Measurements from ENCODE around the gene HSD17B8.

The HSD17B8 gene

DNA sequence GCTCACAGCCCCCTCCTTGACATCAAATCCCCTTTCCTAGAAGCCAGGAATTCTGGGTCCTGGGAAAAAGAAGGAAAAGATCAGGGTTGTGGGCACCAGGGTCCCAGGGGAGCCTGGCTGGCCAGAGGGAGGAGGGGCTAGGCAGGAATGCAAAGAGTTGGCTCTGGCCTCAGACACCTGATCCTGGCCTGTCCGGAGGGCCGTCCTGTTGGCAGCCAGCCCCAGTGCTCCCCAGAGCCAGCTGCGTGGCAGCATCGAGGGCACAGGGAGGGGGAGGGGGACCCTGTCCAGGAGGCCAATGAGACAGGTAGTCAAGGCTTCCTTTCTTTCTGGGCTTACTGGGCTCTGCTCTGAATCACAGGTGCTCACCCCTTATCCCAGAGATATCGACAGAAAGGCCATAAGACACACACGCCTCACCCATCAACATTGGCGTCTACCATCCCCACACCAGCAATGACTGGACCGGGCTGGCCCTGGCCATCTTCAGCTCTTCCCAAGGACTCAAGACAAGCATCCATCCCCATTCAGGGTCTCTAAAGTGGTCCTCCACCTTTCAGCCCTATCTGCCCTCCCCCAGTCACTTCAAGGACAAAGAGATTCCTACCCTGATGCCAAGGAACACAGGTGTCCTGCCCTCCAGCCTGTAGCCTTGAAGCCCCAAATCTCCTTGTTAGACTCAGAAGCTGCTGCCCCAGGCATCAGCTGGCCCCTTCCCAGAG, 12.9 kb upstream of the HSD17B8 start:
- no peak for DNase-seq (ENCODE audit: low read depth in 3 of 3)

DNA sequence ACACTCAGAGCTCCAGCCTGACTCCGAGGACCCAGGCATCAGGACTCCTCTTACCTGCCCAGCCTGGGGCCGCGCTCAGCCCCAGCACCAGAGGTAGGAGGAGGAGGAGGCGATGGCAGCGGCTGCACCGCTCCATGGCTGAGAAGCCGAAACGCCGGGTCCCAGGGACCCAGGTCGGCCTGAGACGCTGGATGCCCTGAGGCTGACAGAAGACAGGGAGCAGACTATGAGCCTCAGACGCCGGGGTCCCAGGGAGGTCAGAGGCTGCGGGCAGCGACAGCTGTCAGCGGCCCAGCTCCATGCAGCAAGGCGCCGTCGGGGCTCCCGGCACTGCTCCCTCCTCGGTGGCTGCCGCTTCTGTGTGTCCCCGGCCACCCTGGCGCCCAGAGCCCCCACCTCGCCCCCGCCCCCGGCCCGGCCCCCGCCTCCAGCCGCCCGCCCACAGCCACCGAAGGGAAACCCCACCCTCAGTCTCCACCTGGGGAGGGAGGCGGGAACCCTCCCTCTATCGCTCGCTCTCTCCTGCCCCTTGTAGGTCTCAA, 12.3 kb upstream of the HSD17B8 start, which contains the start of gene COL11A2:
Gene COL11A2, minus strand, starts transcription at position 363 of the 542 bp plus-strand sequence. Its CDS starts 227 bp downstream, at position 136.
- no peak for DNase-seq (ENCODE audit: low read depth in 3 of 3)

- DNase-seq (ENCODE audit: low read depth in 3 of 3), result peak in 1 of 3 experiments; percentile 32
Measured at GRCh38 chr6:33192671-33193602, 11.5 kb upstream of the HSD17B8 start.

DNA sequence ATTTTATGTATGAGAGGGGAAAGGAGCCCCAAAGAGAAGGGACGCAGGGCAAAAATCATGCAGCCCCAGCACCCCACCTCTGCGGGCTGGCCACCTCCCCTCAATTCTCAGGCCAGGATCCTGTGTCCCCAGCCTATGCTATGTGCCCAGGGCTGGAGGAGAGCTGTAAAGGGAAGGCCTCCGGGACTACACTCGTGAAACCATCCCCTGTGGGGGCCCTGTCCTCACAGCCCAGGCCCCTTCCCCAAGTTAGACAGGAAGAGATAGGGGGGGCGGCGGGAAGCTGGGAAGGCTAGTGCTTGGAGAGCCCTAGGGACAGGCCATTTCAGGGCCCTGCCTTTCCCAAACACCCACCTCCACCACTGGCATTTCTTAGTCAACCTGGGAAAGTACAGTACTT, 10.8 kb upstream of the HSD17B8 start:
- no peak for DNase-seq (ENCODE audit: low read depth in 3 of 3)

- DNase-seq (ENCODE audit: low read depth in 3 of 3), result no peak
Measured at GRCh38 chr6:33194431-33194979, 9.9 kb upstream of the HSD17B8 start.

- no peak for DNase-seq (ENCODE audit: low read depth in 3 of 3)
Measured at GRCh38 chr6:33195304-33196165, 8.9 kb upstream of the HSD17B8 start.

DNA sequence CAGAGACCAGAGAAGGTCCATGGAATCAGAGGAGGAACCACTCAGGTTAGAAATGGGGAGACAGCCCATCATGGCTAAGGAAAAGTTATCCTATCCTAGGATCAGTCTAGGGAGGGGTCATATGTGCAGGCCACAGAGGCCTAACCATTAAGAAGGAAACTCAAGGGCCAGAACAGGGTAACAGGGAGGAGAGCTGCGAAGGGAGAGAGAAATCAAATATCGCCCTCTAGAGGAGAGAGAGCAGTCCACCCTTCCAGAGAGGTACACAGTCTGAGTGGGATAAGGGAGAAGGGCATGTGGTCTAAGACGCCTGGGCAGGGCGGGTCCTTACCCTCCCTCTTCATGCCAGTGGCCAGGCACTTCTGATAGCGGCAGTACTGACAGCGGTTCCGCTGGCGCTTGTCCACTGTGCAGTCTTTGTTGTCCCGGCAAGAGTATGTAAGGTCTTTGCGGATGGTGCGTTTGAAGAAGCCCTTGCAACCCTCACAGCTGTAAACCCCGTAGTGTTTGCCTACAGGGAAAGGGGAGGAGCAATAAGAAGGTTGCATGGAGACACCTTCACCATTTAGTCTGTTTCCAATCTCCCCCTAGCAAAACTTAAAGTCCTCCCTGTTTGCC, 6.9 kb upstream of the HSD17B8 start:
- DNase-seq (ENCODE audit: low read depth in 3 of 3), result no peak

GRCh38 chr6:33198159-33198852, 6.1 kb upstream of the HSD17B8 start:
- DNase-seq (ENCODE audit: low read depth in 3 of 3), result no peak

GRCh38 chr6:33198853-33199436, 5.5 kb upstream of the HSD17B8 start:
- DNase-seq (ENCODE audit: low read depth in 3 of 3), result no peak

GRCh38 chr6:33199687-33200218, 4.7 kb upstream of the HSD17B8 start:
- peak in 2 of 3 experiments; percentile 59 to 81 for DNase-seq (ENCODE audit: low read depth in 3 of 3)

DNA sequence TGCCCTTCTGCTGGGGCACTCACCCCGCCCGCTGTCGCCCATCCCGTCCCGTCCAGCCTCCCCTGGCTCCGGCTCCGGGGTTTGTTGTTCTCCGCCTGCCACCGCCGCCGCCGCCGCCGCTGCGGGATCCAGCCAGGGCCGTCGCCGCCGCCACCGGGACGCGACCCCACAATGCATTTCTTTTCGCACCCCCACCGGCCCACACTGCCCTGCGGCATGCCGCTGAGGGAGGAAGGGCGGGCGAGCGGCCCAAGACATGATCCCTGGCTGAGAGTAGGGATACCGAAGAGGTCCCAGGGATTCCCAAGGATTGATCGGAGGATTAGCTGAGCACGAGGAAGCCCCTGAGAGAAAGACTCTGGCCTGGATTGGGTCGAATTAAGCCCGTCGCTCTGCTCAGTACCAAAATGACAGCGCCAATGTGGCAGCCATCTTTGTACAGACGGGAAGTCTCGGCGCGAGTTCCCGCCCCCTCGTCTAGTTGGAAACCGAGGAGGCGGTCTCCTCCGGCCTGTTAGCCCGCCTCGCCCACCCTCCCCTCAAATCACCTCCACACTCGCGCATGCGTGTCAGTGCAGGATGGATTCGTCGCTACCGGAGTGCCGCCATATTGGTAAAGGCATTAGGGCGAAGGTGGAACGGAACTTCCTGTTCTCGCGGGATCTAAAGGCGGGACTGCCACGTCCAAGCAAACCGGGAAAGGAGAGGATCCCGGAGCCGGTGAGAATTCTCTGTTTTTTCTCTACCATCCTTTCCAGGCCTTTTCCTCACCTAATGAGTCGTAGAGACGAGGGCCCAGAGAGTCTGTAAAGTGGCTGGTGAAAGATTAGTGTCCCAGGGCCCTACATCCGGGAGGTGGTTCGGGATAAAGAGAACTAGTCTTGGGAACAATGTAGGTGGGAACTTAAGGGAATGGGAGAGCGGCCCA, 4.0 kb upstream of the HSD17B8 start, which contains the start of the genes RXRB and SLC39A7:
Gene RXRB, minus strand, starts transcription at position 447 of the 928 bp plus-strand sequence. Its CDS starts 189 bp downstream, at position 258.
Gene SLC39A7, plus strand, starts transcription at position 649 of the 928 bp plus-strand sequence. CDS start 379 bp downstream, outside the sequence.
- DNase-seq (ENCODE audit: low read depth in 3 of 3), result peak; percentile 98 to 99 (median 99)

GRCh38 chr6:33201147-33201545, 3.3 kb upstream of the HSD17B8 start:
- no peak for DNase-seq (ENCODE audit: low read depth in 3 of 3)

- no peak for DNase-seq (ENCODE audit: low read depth in 3 of 3)
Measured at GRCh38 chr6:33201935-33202334, 2.5 kb upstream of the HSD17B8 start.

GRCh38 chr6:33202799-33203198, 1.7 kb upstream of the HSD17B8 start:
- no peak for DNase-seq (ENCODE audit: low read depth in 3 of 3)

DNA sequence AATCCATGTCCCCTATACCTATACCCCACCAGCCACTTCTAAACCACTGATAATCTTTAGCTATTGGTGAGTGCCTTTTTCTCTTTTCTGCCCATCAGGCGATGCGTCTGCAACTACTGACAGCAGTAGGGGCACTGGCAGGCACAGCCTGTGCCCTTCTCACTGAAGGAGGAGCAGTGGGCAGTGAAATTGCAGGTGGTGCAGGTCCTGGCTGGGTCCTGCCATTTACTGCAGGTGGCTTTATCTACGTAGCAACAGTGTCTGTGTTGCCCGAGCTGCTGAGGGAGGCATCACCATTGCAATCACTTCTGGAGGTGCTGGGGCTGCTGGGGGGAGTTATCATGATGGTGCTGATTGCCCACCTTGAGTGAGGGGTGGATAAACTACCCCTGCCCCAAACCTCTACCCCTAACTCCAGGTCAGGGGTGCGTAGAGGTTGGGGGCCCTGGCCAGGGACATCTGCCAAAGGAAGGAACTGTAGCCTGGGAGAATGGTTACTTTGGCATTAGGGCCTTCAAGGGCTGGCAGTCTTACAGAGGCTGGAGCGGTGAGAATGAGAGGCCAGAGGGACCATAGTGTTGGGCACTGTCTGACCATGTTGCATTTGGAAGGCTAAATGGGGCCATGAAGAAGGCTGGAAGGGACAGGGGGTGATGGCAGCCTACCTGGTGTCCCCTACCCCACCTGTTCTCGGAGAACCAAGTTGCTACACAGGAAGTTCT, 851 bp upstream of the HSD17B8 start:
- no peak for DNase-seq (ENCODE audit: low read depth in 3 of 3)

GRCh38 chr6:33204165-33204414, 365 bp upstream of the HSD17B8 start:
- no peak for DNase-seq (ENCODE audit: low read depth in 3 of 3)

- peak in 1 of 3 experiments; percentile 49 for DNase-seq (ENCODE audit: low read depth in 3 of 3)
Measured at GRCh38 chr6:33205191-33206026, 954 bp downstream of the HSD17B8 start.

All from stimulated activated CD4-positive, alpha-beta T cell treated with anti-CD3 and anti-CD28 coated beads, TNF-alpha, amount 100 ng/mL, for 24 hours (primary cell).